HEK293 (cell line): ENCODE results near the gene SPTSSB.

ENCODE experiments used
- BCL6B ChIP-seq: fragments of 450-650 bp; formaldehyde crosslinking; IDR thresholded peaks from 2 replicates; pipeline ENCODE4 v1.5.1; 2017; ENCODE audit warnings: missing biosample characterization, missing genetic modification characterization
- CTCF ChIP-seq: fragments of 450-650 bp; formaldehyde crosslinking; IDR thresholded peaks from 2 replicates; pipeline ENCODE4 v1.5.1; 2016; ENCODE audit warnings: missing biosample characterization, missing genetic modification characterization
- PRDM10 ChIP-seq: fragments of 450-650 bp; formaldehyde crosslinking; IDR thresholded peaks from 2 replicates; pipeline ENCODE4 v1.5.1; 2016; ENCODE audit warnings: missing biosample characterization, missing genetic modification characterization
- ZNF580 ChIP-seq: fragments of 450-650 bp; formaldehyde crosslinking; IDR thresholded peaks from 2 replicates; pipeline ENCODE4 v1.5.1; 2016; ENCODE audit warnings: missing biosample characterization, missing genetic modification characterization
- ZNF624 ChIP-seq: fragments of 450-650 bp; formaldehyde crosslinking; IDR thresholded peaks from 2 replicates; pipeline ENCODE4 v1.5.1; 2017; ENCODE audit warnings: missing biosample characterization, missing genetic modification characterization
- ZNF670 ChIP-seq: fragments of 450-650 bp; formaldehyde crosslinking; IDR thresholded peaks from 2 replicates; pipeline ENCODE4 v1.5.1; 2016; ENCODE audit warnings: missing biosample characterization, missing genetic modification characterization, low read depth

- TF ChIP-seq PRDM10 = no peak
- no peak for TF ChIP-seq CTCF
- no peak for TF ChIP-seq BCL6B (tag by site-specific recombination)
- no peak for TF ChIP-seq ZNF580 (tag by site-specific recombination)
- TF ChIP-seq ZNF624 (tag by site-specific recombination) = no peak
- TF ChIP-seq ZNF670 (tag by site-specific recombination) = no peak
Observed at GRCh38 chr3:161317077-161317476, 54.2 kb downstream of the SPTSSB start.
